HEK293 (cell line): Measurements from ENCODE around the gene KBTBD2.
A peak's percentile ranks its signal among the peaks of the same experiment; 100 is the strongest.

Experiments
- GFI1B ChIP-seq: fragments of 450-650 bp; formaldehyde crosslinking; IDR thresholded peaks from 2 replicates; pipeline ENCODE4 v1.5.1; 2016; ENCODE audit warnings: missing biosample characterization, missing genetic modification characterization
- HOXC10 ChIP-seq: sonication (generic); formaldehyde crosslinking; IDR thresholded peaks from 2 replicates; pipeline ENCODE4 v1.8.1; 2023; ENCODE audit warnings: mild to moderate bottlenecking, missing genetic modification reagents
- INSM2 ChIP-seq: fragments of 450-650 bp; formaldehyde crosslinking; IDR thresholded peaks from 2 replicates; pipeline ENCODE4 v1.5.1; 2016; ENCODE audit warnings: missing biosample characterization, missing genetic modification characterization
- PRDM10 ChIP-seq: fragments of 450-650 bp; formaldehyde crosslinking; IDR thresholded peaks from 2 replicates; pipeline ENCODE4 v1.5.1; 2016; ENCODE audit warnings: missing biosample characterization, missing genetic modification characterization
- SP2 ChIP-seq: fragments of 450-650 bp; formaldehyde crosslinking; IDR thresholded peaks from 2 replicates; pipeline ENCODE4 v1.5.1; 2016; ENCODE audit warnings: missing biosample characterization, missing genetic modification characterization
- ZBTB1 ChIP-seq: fragments of 450-650 bp; formaldehyde crosslinking; IDR thresholded peaks from 2 replicates; pipeline ENCODE4 v1.5.1; 2016; ENCODE audit warnings: missing biosample characterization, missing genetic modification characterization
- ZBTB26 ChIP-seq: fragments of 450-650 bp; formaldehyde crosslinking; optimal IDR thresholded peaks from 2 replicates; pipeline ENCODE3; 2016; ENCODE audit warnings: missing biosample characterization, mild to moderate bottlenecking, missing genetic modification characterization
- ZFP41 ChIP-seq: fragments of 450-650 bp; formaldehyde crosslinking; IDR thresholded peaks from 2 replicates; pipeline ENCODE4 v1.5.1; 2016; ENCODE audit warnings: missing biosample characterization, missing genetic modification characterization, borderline replicate concordance
- ZFP69B ChIP-seq: fragments of 450-650 bp; formaldehyde crosslinking; IDR thresholded peaks from 2 replicates; pipeline ENCODE4 v1.5.1; 2016; ENCODE audit warnings: missing biosample characterization, missing genetic modification characterization
- ZNF10 ChIP-seq: fragments of 450-650 bp; formaldehyde crosslinking; IDR thresholded peaks from 2 replicates; pipeline ENCODE4 v1.5.1; 2017; ENCODE audit warnings: missing biosample characterization, missing genetic modification characterization
- ZNF121 ChIP-seq: fragments of 450-650 bp; formaldehyde crosslinking; IDR thresholded peaks from 2 replicates; pipeline ENCODE4 v1.5.1; 2016; ENCODE audit warnings: missing biosample characterization, missing genetic modification characterization
- ZNF146 ChIP-seq: fragments of 450-650 bp; formaldehyde crosslinking; IDR thresholded peaks from 2 replicates; pipeline ENCODE4 v1.5.1; 2016; ENCODE audit warnings: missing biosample characterization, missing genetic modification characterization
- ZNF169 ChIP-seq: fragments of 450-650 bp; formaldehyde crosslinking; IDR thresholded peaks from 2 replicates; pipeline ENCODE4 v1.5.1; 2016; ENCODE audit warnings: missing biosample characterization, missing genetic modification characterization
- ZNF18 ChIP-seq: fragments of 450-650 bp; formaldehyde crosslinking; IDR thresholded peaks from 2 replicates; pipeline ENCODE4 v1.5.1; 2016; ENCODE audit warnings: missing biosample characterization, missing genetic modification characterization
- ZNF292 ChIP-seq: fragments of 450-650 bp; formaldehyde crosslinking; IDR thresholded peaks from 2 replicates; pipeline ENCODE4 v1.5.1; 2016; ENCODE audit warnings: low read depth, missing biosample characterization, missing genetic modification characterization, borderline replicate concordance
- ZNF341 ChIP-seq: fragments of 450-650 bp; formaldehyde crosslinking; IDR thresholded peaks from 2 replicates; pipeline ENCODE4; 2016; ENCODE audit warnings: low read depth, missing biosample characterization, missing genetic modification characterization
- ZNF350 ChIP-seq: fragments of 450-650 bp; formaldehyde crosslinking; IDR thresholded peaks from 2 replicates; pipeline ENCODE4 v1.5.0; 2017; ENCODE audit warnings: missing biosample characterization, mild to moderate bottlenecking, missing genetic modification characterization
- ZNF37A ChIP-seq: fragments of 450-650 bp; IDR thresholded peaks from 2 replicates; pipeline ENCODE4 v1.5.1; 2018; ENCODE audit warnings: missing biosample characterization, missing genetic modification characterization
- ZNF394 ChIP-seq: fragments of 450-650 bp; formaldehyde crosslinking; IDR thresholded peaks from 2 replicates; pipeline ENCODE4 v1.5.1; 2016; ENCODE audit warnings: missing biosample characterization, missing genetic modification characterization, mild to moderate bottlenecking, moderate library complexity, borderline replicate concordance
- ZNF404 ChIP-seq: fragments of 450-650 bp; formaldehyde crosslinking; IDR thresholded peaks from 2 replicates; pipeline ENCODE4 v1.5.1; 2017; ENCODE audit warnings: missing biosample characterization, missing genetic modification characterization
- ZNF416 ChIP-seq: fragments of 450-650 bp; formaldehyde crosslinking; IDR thresholded peaks from 2 replicates; pipeline ENCODE4 v1.5.1; 2016; ENCODE audit warnings: missing biosample characterization, missing genetic modification characterization
- ZNF433 ChIP-seq: fragments of 450-650 bp; formaldehyde crosslinking; IDR thresholded peaks from 2 replicates; pipeline ENCODE4 v1.5.1; 2016; ENCODE audit warnings: missing biosample characterization, missing genetic modification characterization, low read depth
- ZNF544 ChIP-seq: fragments of 450-650 bp; formaldehyde crosslinking; IDR thresholded peaks from 2 replicates; pipeline ENCODE4 v1.5.0; 2017; ENCODE audit warnings: missing biosample characterization, missing genetic modification characterization
- ZNF560 ChIP-seq: fragments of 450-650 bp; formaldehyde crosslinking; IDR thresholded peaks from 2 replicates; pipeline ENCODE4 v1.5.1; 2017; ENCODE audit warnings: missing biosample characterization, missing genetic modification characterization, borderline replicate concordance
- ZNF677 ChIP-seq: fragments of 450-650 bp; IDR thresholded peaks from 2 replicates; pipeline ENCODE4 v1.5.0; 2018; ENCODE audit warnings: missing biosample characterization, mild to moderate bottlenecking, missing genetic modification characterization, moderate library complexity
- ZSCAN16 ChIP-seq: fragments of 450-650 bp; formaldehyde crosslinking; IDR thresholded peaks from 2 replicates; pipeline ENCODE4 v1.5.1; 2016; ENCODE audit warnings: missing biosample characterization, missing genetic modification characterization
- TF ChIP-seq, protein P1 (sequence below): fragments of 450-650 bp; formaldehyde crosslinking; IDR thresholded peaks from 2 replicates; pipeline ENCODE4 v1.5.1; 2016; ENCODE audit warnings: missing biosample characterization, missing genetic modification characterization

Gene KBTBD2

GRCh38 chr7:32891800-32892520 is 400 bp upstream of the KBTBD2 start (continued):
- TF ChIP-seq ZNF169 (no peak), ZNF404 (tag by site-specific recombination) (no peak), ZFP41 (no peak), ZNF10 (tag by site-specific recombination) (no peak), ZNF677 (no peak), ZNF544 (no peak), ZNF292 (no peak), ZNF394 (tag by site-specific recombination) (no peak), ZFP69B (tag by site-specific recombination) (peak; percentile 16; the same call in 1 of the 2 replicates), ZNF146 (tag by site-specific recombination) (no peak), PRDM10 (tag by site-specific recombination) (peak; percentile 84), ZNF560 (tag by site-specific recombination) (no peak), SP2 (tag by site-specific recombination) (peak; percentile 80), ZNF433 (tag by site-specific recombination) (no peak), ZSCAN16 (tag by site-specific recombination) (no peak), ZNF416 (no peak), ZNF121 (no peak), INSM2 (tag by site-specific recombination) (no peak), GFI1B (tag by site-specific recombination) (no peak), ZBTB1 (tag by site-specific recombination) (no peak), ZNF341 (tag by site-specific recombination) (peak; percentile 95), ZNF18 (tag by site-specific recombination) (no peak), HOXC10 (no peak), ZBTB26 (peak; percentile 89), ZNF350 (tag by site-specific recombination) (no peak), ZNF37A (tag by site-specific recombination) (no peak)
- TF ChIP-seq, protein P1, sequence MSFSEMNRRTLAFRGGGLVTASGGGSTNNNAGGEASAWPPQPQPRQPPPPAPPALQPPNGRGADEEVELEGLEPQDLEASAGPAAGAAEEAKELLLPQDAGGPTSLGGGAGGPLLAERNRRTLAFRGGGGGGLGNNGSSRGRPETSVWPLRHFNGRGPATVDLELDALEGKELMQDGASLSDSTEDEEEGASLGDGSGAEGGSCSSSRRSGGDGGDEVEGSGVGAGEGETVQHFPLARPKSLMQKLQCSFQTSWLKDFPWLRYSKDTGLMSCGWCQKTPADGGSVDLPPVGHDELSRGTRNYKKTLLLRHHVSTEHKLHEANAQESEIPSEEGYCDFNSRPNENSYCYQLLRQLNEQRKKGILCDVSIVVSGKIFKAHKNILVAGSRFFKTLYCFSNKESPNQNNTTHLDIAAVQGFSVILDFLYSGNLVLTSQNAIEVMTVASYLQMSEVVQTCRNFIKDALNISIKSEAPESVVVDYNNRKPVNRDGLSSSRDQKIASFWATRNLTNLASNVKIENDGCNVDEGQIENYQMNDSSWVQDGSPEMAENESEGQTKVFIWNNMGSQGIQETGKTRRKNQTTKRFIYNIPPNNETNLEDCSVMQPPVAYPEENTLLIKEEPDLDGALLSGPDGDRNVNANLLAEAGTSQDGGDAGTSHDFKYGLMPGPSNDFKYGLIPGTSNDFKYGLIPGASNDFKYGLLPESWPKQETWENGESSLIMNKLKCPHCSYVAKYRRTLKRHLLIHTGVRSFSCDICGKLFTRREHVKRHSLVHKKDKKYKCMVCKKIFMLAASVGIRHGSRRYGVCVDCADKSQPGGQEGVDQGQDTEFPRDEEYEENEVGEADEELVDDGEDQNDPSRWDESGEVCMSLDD (tag by site-specific recombination), result peak; percentile 83
